ENCODE results near the gene INSIG1.
A peak's percentile ranks its signal among the peaks of the same experiment; 100 is the strongest.

The INSIG1 gene

GRCh38 chr7:155286686-155287085 lies 11.0 kb upstream of the INSIG1 start:
- DNase-seq, result no peak

GRCh38 chr7:155287284-155287935 lies 10.3 kb upstream of the INSIG1 start:
- DNase-seq, result no peak

GRCh38 chr7:155288055-155288454 lies 9.6 kb upstream of the INSIG1 start:
- DNase-seq, result no peak

GRCh38 chr7:155289107-155289506 lies 8.6 kb upstream of the INSIG1 start:
- no peak for DNase-seq

GRCh38 chr7:155289949-155290501 lies 7.7 kb upstream of the INSIG1 start:
- no peak for DNase-seq

GRCh38 chr7:155291045-155291530 lies 6.6 kb upstream of the INSIG1 start:
- no peak for DNase-seq

- DNase-seq, result no peak
Measured at GRCh38 chr7:155291729-155292128, 5.9 kb upstream of the INSIG1 start.

- DNase-seq, result no peak
Measured at GRCh38 chr7:155292680-155293226, 4.9 kb upstream of the INSIG1 start.

- no peak for DNase-seq
Measured at GRCh38 chr7:155293721-155294510, 3.8 kb upstream of the INSIG1 start.

GRCh38 chr7:155294511-155294778 lies 3.2 kb upstream of the INSIG1 start:
- no peak for DNase-seq

GRCh38 chr7:155295511-155295910 lies 2.2 kb upstream of the INSIG1 start:
- no peak for DNase-seq

- DNase-seq, result no peak
Measured at GRCh38 chr7:155296006-155296787, 1.5 kb upstream of the INSIG1 start.

- DNase-seq, result no peak
Measured at GRCh38 chr7:155296788-155297516, 726 bp upstream of the INSIG1 start.

- DNase-seq, result no peak
Measured at GRCh38 chr7:155298288-155298833, 683 bp downstream of the INSIG1 start.

- peak; percentile 86 for DNase-seq
Measured at GRCh38 chr7:155298834-155299534, 1.3 kb downstream of the INSIG1 start.

- DNase-seq, result no peak
Measured at GRCh38 chr7:155299535-155300202, 2.0 kb downstream of the INSIG1 start.

GRCh38 chr7:155300641-155301452 lies 3.2 kb downstream of the INSIG1 start:
- no peak for DNase-seq

- no peak for DNase-seq
Measured at GRCh38 chr7:155303039-155303593, 5.4 kb downstream of the INSIG1 start.

GRCh38 chr7:155303897-155304296 lies 6.2 kb downstream of the INSIG1 start:
- DNase-seq, result no peak
